ENCODE data around the gene CHST14.
A peak's percentile ranks its signal among the peaks of the same experiment; 100 is the strongest.

Gene CHST14

DNA sequence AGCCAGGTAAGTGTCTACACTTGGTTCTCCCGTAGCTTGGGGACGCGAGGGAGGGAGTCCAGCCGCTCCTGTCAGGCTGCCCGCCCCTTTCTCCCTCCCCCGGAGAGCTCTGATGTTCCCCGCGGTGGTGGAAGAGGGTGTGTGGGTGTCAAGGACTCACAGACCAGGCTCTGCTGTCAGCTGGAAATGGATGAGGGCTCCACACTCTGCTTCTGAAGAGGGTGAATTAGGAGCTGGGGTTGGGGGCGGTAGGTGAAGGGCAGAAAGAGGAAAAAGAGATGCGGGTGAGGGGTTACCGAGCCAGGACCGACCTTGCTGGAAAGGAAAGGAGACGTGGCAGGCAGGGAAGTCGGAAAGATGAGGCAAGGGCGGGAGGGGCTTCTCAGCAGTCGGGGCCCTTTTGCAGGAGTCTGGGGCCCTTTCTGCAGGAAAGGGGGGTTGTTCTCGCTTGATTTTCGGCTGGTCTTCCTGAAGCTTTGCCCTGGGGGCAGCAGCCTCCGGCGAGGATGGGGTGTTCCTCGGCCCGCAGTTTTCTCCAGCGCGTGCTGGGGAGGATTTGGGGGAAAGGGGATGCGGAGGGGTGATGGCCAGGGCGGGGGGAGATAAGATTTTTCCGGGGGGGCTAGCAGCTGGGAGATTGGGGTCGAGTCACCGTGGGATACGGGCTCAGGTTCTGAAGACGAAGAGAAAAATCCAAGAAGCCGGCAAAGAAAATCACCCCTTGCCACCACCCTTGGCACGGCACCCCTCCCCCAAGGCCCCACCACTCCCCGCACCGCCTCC is 30.6 kb upstream of the CHST14 start:
- in situ Hi-C loops (cut with HindIII; ENCODE audit: low pct_ligation_motif_present, low sequenced_read_pairs) = no loop called here
- Histone ChIP-seq H3K27me3 (replicated peaks) (peaks cover 29% of the 10 kb centered on the region), H3K27ac (no peak overlapping the region), H3K4me3 (ENCODE audit: low read depth, low read length) (peak overlapping the region; percentile 50), H3K36me3 (replicated peaks) (no peaks in the 10 kb centered on the region)
- TF ChIP-seq, protein P1, sequence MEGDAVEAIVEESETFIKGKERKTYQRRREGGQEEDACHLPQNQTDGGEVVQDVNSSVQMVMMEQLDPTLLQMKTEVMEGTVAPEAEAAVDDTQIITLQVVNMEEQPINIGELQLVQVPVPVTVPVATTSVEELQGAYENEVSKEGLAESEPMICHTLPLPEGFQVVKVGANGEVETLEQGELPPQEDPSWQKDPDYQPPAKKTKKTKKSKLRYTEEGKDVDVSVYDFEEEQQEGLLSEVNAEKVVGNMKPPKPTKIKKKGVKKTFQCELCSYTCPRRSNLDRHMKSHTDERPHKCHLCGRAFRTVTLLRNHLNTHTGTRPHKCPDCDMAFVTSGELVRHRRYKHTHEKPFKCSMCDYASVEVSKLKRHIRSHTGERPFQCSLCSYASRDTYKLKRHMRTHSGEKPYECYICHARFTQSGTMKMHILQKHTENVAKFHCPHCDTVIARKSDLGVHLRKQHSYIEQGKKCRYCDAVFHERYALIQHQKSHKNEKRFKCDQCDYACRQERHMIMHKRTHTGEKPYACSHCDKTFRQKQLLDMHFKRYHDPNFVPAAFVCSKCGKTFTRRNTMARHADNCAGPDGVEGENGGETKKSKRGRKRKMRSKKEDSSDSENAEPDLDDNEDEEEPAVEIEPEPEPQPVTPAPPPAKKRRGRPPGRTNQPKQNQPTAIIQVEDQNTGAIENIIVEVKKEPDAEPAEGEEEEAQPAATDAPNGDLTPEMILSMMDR (IDR thresholded peaks at IDR 0.05; ENCODE audit: low read depth, low read length, missing control alignments) = peak; percentile 1
- DNase-seq = peak; percentile 29

DNA sequence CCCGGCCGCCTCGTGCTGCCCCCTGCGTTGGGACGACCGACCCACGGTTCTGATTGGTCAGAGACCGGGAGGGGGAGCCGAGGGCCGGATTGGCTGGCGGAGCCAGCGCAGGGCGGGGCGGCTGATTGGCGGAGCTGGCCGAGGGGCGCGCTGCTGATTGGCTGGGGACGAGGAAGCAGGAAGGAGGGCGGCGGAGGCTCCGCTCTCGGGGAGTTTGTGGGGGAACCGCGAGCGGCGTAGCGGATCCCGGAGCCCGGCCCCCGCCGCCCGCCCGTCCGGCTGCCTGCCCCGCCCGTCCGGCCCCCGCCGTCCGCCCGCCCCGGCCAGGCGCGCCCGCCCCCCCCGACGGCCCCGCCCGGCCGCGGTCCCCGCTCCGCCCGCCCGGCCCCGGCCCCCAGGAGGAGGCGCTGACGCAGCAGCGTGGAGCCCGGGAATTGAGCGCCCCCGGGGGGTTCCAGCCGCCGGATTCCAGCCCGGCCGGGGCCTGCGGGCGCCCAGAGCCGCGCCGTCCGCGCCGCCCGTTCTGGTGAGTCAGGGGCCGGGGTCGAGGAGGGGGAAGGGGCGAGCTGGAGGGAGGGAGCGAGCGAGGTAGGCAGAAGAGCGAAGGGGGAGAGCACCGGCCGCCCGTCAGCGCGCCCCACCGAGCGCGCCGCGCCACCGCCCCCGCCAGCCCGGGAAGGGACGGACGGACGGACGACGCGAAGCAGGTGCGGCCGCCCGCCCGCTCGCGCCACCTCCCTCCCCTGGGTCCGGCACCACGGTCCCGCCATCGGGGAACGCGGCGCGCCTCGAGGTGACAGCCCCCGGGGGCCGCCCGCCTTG is 29.8 kb upstream of the CHST14 start, which contains the start of gene BAHD1:
Gene BAHD1, plus strand, starts transcription at position 211 of the 822 bp plus-strand sequence. CDS start 17,512 bp downstream, outside the sequence.
- Histone ChIP-seq H3K36me3 (replicated peaks) (no peaks in the 10 kb centered on the region), H3K27me3 (replicated peaks) (peaks cover 21% of the 10 kb centered on the region), H3K4me3 (ENCODE audit: low read depth, low read length) (peak within 1 kb of the TSS; percentile 61), H3K27ac (no peak within 1 kb of the TSS)
- in situ Hi-C loops (cut with HindIII; ENCODE audit: low pct_ligation_motif_present, low sequenced_read_pairs) = no loop called here
- DNase-seq = peak; percentile 91
- TF ChIP-seq, protein P1 (IDR thresholded peaks at IDR 0.05; ENCODE audit: low read depth, low read length, missing control alignments) = no peak

DNA sequence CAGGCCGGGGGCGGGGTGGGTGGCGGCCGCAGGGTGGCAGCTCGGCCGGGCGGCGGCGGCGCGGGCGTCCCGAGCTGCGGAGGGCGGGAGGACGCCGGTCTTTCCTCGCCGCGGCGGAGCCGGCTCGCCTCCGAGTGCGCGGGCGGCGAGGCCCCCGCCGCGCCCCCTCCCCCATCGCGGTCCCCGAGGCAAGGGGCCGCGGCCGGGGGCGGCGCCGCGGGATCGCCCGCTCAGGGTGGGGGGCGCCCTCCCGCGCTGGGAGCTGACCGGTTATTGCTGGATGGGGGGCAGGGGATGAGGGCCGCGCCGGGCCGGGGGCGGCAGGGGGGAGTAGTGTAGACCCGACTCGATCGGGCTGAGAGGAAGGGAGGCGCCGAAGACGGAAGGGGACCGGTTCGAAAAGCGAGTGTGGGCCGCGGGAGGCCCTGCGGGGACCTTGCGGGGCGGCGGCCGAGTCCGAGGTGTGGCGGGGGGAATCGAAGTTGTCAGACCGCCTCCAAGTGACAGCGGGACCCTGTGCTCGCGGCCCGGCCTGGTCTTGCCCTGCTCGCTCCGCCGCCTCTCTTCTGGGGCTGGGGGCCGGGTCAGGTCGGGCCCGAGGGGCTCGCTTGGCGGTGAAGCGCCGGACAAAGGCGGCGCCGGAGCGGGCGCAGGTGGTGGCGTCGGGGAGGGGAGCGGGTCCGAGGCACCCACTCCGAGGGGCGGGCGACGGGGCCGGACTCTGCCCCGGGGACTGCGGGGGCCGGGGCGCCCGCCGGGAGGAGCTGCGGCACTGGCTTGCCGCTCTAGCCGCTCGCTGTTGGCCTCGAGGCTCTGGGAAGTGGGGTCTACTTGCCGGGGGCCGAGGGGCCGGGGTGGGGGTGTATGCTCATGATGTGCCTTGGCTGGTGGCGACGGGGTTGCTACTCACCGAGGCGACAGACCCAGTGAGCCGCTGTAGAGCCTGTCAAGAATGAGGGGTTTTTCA is 28.9 kb upstream of the CHST14 start:
- DNase-seq = no peak

DNA sequence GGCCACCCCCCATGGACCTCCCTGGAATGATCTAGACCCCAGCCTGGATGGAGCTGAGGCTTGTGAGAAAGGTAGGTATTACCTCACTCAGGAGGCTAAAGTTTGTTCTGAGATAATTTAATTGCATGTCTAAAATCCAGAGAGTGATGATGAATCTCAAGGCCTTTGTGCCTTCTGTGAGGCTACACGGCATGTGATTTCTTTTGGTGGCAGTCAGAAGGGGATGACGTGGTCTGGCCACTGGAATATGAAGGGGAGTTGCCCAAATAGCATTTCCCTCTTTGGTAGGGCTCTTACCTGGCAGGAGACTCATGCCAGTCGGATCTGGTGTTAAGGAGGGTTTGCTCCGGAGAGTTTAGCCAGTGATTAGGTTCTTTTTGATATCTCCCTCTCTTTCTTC is 27.5 kb upstream of the CHST14 start:
- Histone ChIP-seq H3K27me3 (replicated peaks) (no peaks in the 10 kb centered on the region), H3K27ac (no peak overlapping the region), H3K36me3 (replicated peaks) (no peaks in the 10 kb centered on the region), H3K4me3 (ENCODE audit: low read depth, low read length) (no peak overlapping the region)
- no peak for DNase-seq
- in situ Hi-C loops (cut with HindIII; ENCODE audit: low pct_ligation_motif_present, low sequenced_read_pairs) = no loop called here
- TF ChIP-seq, protein P1 (IDR thresholded peaks at IDR 0.05; ENCODE audit: low read depth, low read length, missing control alignments) = no peak

More for the DNA sequence above, 28.9 kb upstream of the CHST14 start:
- no peak overlapping the region for H3K27ac ChIP-seq
- H3K4me3 ChIP-seq (ENCODE audit: low read depth, low read length) = peak overlapping the region; percentile 61
- TF ChIP-seq, protein P1 (IDR thresholded peaks at IDR 0.05; ENCODE audit: low read depth, low read length, missing control alignments) = peak; percentile 8
- no peaks in the 10 kb centered on the region for H3K36me3 ChIP-seq (replicated peaks)
- peaks cover 13% of the 10 kb centered on the region for H3K27me3 ChIP-seq (replicated peaks)
- in situ Hi-C loops (cut with HindIII; ENCODE audit: low pct_ligation_motif_present, low sequenced_read_pairs) = no loop called here

DNA sequence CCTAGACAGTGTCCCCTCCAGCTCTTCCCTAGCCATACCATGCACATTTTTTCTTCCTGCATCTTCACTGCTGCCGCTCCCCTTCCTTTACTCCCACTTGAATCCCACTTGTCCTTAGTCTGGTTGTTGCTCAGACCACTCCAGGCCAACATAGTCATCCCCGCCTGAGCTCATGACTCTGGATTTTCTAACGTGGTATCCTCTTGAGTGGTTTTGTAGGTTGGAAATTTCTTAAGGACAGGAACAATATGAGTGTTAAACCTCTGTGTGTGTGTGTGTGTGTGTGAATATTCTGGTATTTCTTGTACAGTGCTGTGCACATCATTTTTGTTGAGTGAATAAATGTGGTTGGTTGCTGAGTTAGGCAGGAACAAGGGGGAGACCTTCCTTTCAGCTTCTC is 26.9 kb upstream of the CHST14 start:
- no peak overlapping the region for H3K4me3 ChIP-seq (ENCODE audit: low read depth, low read length)
- TF ChIP-seq, protein P1 (IDR thresholded peaks at IDR 0.05; ENCODE audit: low read depth, low read length, missing control alignments) = no peak
- no peaks in the 10 kb centered on the region for H3K27me3 ChIP-seq (replicated peaks)
- H3K27ac ChIP-seq = no peak overlapping the region
- in situ Hi-C loops (cut with HindIII; ENCODE audit: low pct_ligation_motif_present, low sequenced_read_pairs) = no loop called here
- no peak for DNase-seq
- H3K36me3 ChIP-seq (replicated peaks) = no peaks in the 10 kb centered on the region
